Right ventricle myocardium inferior (tissue), 1 donor: ENCODE data around the gene GAGE12D. TPM values are rescaled to one million over a fixed set of nuclear protein-coding genes. Genes with fewer than 3 reads are reported as not detected.
"Not testable (repeated sequence)": the region's sequence is repeated elsewhere in the genome, so short reads cannot be mapped to it uniquely, and the experiment has no call there.

ENCODE experiments used
- ATAC-seq: fragments of 200-7000 bp; cut with Tn5 transposase; one replicate; pipeline ENCODE4 v1.9.1; 2020; ENCODE audit warnings: mild to moderate bottlenecking, moderate library complexity
- DNase-seq: peaks from one replicate; pipeline ENCODE4 v3.0.0; 2021; ENCODE audit errors: missing footprints
- intact Hi-C: fragments of 100-400 bp; cut with DNase I; formaldehyde crosslinking; loops from one replicate; pipeline ENCODE4 v1.11.0; 2022
- long read RNA-seq: library from polyadenylated mRNA; unstranded; transcript quantifications from one replicate; pipeline ENCODE4 v2.0.0, GENCODE V29; 2021
- total RNA-seq: library from RNA; stranded (reverse); fragmentation: NEBNext Ultra II Directional; extraction: Animal tissue kit (Norgen Biotek cat#: 25700); gene quantifications from one replicate; pipeline ENCODE4 v1.2.1, GENCODE V29; 2021
- donor health status: DM: no; HTN: yes; CAD: no; lungs with severe emphysema.

The GAGE12D gene, protein sequence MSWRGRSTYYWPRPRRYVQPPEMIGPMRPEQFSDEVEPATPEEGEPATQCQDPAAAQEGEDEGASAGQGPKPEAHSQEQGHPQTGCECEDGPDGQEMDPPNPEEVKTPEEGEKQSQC
- total RNA-seq: not detected
- long read RNA-seq: 0 reads

DNA sequence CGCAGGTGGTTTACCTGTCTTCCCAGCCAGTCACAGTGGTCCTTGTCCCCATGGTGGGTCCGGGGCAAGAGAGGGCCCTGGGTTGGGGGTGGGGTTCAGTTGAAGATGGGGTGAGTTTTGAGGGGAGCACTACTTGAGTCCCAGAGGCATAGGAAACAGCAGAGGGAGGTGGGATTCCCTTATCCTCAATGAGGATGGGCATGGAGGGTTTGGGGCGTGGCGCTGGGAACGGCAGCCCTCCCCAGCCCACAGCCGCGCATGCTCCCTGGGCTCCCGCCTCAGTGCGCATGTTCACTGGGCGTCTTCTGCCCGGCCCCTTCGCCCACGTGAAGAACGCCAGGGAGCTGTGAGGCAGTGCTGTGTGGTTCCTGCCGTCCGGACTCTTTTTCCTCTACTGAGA is at the start of gene GAGE12D:
Gene GAGE12D (plus strand): TSS at position 301 of the 400 bp plus-strand sequence. CDS start 1,155 bp downstream, outside the sequence.
- DNase-seq, ATAC-seq, intact Hi-C loops: not testable (repeated sequence)

DNA sequence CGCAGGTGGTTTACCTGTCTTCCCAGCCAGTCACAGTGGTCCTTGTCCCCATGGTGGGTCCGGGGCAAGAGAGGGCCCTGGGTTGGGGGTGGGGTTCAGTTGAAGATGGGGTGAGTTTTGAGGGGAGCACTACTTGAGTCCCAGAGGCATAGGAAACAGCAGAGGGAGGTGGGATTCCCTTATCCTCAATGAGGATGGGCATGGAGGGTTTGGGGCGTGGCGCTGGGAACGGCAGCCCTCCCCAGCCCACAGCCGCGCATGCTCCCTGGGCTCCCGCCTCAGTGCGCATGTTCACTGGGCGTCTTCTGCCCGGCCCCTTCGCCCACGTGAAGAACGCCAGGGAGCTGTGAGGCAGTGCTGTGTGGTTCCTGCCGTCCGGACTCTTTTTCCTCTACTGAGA is 9.7 kb upstream of the GAGE12D start, which contains the start of gene GAGE12C:
Gene GAGE12C (plus strand): TSS at position 301 of the 400 bp plus-strand sequence. CDS start 1,155 bp downstream, outside the sequence.
- ATAC-seq, intact Hi-C loops, DNase-seq: not testable (repeated sequence)

DNA sequence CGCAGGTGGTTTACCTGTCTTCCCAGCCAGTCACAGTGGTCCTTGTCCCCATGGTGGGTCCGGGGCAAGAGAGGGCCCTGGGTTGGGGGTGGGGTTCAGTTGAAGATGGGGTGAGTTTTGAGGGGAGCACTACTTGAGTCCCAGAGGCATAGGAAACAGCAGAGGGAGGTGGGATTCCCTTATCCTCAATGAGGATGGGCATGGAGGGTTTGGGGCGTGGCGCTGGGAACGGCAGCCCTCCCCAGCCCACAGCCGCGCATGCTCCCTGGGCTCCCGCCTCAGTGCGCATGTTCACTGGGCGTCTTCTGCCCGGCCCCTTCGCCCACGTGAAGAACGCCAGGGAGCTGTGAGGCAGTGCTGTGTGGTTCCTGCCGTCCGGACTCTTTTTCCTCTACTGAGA is 9.5 kb downstream of the GAGE12D start, which contains the start of gene GAGE12E:
Gene GAGE12E (plus strand): TSS at position 301 of the 400 bp plus-strand sequence. CDS start 1,155 bp downstream, outside the sequence.
- DNase-seq, intact Hi-C loops, ATAC-seq: not testable (repeated sequence)

DNA sequence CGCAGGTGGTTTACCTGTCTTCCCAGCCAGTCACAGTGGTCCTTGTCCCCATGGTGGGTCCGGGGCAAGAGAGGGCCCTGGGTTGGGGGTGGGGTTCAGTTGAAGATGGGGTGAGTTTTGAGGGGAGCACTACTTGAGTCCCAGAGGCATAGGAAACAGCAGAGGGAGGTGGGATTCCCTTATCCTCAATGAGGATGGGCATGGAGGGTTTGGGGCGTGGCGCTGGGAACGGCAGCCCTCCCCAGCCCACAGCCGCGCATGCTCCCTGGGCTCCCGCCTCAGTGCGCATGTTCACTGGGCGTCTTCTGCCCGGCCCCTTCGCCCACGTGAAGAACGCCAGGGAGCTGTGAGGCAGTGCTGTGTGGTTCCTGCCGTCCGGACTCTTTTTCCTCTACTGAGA is 19.0 kb downstream of the GAGE12D start, which contains the start of gene GAGE12F:
Gene GAGE12F (plus strand): TSS at position 301 of the 400 bp plus-strand sequence. CDS start 1,155 bp downstream, outside the sequence.
- DNase-seq, ATAC-seq, intact Hi-C loops: not testable (repeated sequence)

DNA sequence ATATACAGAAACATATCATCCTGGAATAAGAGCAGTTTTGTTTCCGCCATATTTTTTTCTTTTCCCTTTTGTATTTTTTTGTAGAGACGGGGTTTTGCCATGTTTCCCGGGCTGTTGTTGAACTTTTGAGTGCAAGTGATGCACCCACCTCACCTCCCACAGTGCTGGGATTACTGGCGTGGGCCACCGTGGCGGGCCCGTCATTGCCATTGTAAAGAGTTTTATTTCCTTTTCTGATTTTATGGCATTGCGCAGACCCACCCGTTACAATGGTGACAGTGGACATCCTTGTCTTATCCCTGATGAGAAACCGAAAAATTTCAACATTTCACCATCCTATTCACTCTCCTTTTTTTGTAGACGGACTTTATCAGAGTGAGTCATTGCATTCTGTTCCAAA is 27.2 kb downstream of the GAGE12D start:
- intact Hi-C loops, ATAC-seq: not testable (repeated sequence)
- DNase-seq: peak; percentile 54

DNA sequence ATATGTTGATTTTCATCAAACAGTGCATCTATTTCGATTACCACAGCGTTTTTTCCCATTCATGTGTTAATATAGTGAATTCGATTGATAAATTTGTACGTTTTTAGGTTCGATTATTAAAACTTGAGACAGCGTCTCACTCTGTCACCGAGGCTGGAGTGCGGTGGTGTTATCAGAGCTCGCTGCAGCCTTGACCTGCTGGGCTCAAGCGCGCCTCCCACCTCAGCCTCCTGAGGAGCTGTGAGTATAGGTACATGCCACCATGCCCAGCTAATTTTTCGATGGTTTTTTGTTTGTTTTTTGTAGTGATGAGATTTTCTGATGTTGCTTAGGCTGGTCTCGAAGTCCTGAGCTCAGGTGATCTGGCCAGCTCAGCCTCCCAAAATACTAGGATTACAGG is 27.6 kb downstream of the GAGE12D start:
- ATAC-seq, intact Hi-C loops, DNase-seq: not testable (repeated sequence)

DNA sequence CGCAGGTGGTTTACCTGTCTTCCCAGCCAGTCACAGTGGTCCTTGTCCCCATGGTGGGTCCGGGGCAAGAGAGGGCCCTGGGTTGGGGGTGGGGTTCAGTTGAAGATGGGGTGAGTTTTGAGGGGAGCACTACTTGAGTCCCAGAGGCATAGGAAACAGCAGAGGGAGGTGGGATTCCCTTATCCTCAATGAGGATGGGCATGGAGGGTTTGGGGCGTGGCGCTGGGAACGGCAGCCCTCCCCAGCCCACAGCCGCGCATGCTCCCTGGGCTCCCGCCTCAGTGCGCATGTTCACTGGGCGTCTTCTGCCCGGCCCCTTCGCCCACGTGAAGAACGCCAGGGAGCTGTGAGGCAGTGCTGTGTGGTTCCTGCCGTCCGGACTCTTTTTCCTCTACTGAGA is 28.6 kb downstream of the GAGE12D start, which contains the start of gene GAGE12G:
Gene GAGE12G (plus strand): TSS at position 301 of the 400 bp plus-strand sequence. CDS start 1,155 bp downstream, outside the sequence.
- DNase-seq, intact Hi-C loops, ATAC-seq: not testable (repeated sequence)

DNA sequence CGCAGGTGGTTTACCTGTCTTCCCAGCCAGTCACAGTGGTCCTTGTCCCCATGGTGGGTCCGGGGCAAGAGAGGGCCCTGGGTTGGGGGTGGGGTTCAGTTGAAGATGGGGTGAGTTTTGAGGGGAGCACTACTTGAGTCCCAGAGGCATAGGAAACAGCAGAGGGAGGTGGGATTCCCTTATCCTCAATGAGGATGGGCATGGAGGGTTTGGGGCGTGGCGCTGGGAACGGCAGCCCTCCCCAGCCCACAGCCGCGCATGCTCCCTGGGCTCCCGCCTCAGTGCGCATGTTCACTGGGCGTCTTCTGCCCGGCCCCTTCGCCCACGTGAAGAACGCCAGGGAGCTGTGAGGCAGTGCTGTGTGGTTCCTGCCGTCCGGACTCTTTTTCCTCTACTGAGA is 38.1 kb downstream of the GAGE12D start, which contains the start of gene GAGE12H:
Gene GAGE12H (plus strand): TSS at position 301 of the 400 bp plus-strand sequence. CDS start 1,155 bp downstream, outside the sequence.
- intact Hi-C loops, DNase-seq, ATAC-seq: not testable (repeated sequence)

DNA sequence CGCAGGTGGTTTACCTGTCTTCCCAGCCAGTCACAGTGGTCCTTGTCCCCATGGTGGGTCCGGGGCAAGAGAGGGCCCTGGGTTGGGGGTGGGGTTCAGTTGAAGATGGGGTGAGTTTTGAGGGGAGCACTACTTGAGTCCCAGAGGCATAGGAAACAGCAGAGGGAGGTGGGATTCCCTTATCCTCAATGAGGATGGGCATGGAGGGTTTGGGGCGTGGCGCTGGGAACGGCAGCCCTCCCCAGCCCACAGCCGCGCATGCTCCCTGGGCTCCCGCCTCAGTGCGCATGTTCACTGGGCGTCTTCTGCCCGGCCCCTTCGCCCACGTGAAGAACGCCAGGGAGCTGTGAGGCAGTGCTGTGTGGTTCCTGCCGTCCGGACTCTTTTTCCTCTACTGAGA is 47.7 kb downstream of the GAGE12D start, which contains the start of gene GAGE2A:
Gene GAGE2A (plus strand): TSS at position 301 of the 400 bp plus-strand sequence. CDS start 1,155 bp downstream, outside the sequence.
- intact Hi-C loops, DNase-seq, ATAC-seq: not testable (repeated sequence)

DNA sequence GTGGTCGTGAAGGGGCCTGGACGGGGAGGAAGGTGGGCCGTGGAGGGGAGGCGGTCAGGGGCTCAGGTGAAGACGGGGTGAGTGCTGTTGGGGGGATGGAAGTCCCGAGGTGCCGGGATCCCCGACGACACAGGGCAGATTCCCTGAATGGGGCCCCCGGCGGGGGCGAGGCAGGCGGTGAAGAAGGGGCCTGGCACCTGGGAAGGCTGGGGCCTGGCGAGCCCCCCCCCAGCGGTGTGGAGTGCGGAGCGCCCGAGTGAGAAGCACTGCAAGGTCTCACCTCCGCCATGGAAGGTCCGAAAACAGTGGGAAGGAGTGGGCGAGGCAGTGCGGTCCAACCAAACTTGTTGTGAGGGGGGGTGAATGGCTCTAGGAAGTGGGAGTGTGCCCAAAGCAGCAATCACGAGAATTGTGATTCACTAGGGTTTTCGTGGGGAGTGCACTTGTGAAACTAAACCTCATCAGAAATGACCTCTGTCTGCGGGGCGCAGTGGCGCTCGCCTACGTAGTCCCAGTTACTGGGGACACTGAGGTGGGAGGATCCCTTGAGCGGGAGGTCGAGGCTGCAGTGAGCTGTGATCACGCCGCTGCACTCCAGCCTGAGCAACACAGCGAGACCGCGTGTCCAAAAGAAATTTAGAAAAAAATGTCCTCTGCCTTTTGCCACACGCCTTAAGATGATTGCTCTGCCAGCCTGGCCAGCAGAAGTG is 48.4 kb downstream of the GAGE12D start:
- intact Hi-C loops, ATAC-seq: not testable (repeated sequence)
- peak; percentile 49 for DNase-seq

DNA sequence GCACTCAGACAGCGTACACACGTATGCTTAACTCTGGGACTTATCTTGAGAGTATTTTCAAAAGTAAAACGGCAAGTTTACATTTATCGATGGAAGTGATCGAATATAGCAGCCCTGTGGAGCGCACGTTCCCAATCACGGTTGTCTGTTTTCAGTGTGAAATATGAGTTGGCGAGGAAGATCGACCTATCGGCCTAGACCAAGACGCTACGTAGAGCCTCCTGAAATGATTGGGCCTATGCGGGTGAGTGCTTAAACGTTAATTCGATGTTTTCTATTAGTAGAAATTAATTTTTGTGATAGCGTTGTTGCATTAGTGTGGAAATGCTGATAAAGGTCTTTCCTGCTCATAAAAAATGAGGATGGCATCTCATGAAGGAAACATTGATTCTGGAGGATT is 49.0 kb downstream of the GAGE12D start:
- peak; percentile 28 for DNase-seq
- intact Hi-C loops, ATAC-seq: not testable (repeated sequence)

Other genes starting within 250 kb of the GAGE12D start
- not detected for gene GAGE10, start 238.1 kb upstream of the GAGE12D start, total RNA-seq
- gene GAGE12J, start 219.7 kb upstream of the GAGE12D start, total RNA-seq: not detected
- not detected for gene GAGE13, start 210.2 kb upstream of the GAGE12D start, total RNA-seq
- not detected for gene GAGE12C, start 9.6 kb upstream of the GAGE12D start, total RNA-seq
- not detected for gene GAGE12E, start 9.6 kb downstream of the GAGE12D start, total RNA-seq
- not detected for gene GAGE12F, start 19.1 kb downstream of the GAGE12D start, total RNA-seq
- not detected for gene GAGE12G, start 28.7 kb downstream of the GAGE12D start, total RNA-seq
- gene GAGE12H, start 38.2 kb downstream of the GAGE12D start, total RNA-seq: not detected
- gene GAGE2A, start 47.8 kb downstream of the GAGE12D start, total RNA-seq: not detected
- gene GAGE1, start 57.3 kb downstream of the GAGE12D start, total RNA-seq: not detected
- not detected for gene PAGE1, start 154.3 kb downstream of the GAGE12D start, total RNA-seq